NCI-H446 treated with DMSO at 0.1 percent for 48 hours (cell line): ENCODE measurements around the gene AKAP9.
"Not testable (repeated sequence)": the region's sequence is repeated elsewhere in the genome, so short reads cannot be mapped to it uniquely, and the experiment has no call there.

ENCODE experiments used
- DNase-seq: peaks from one replicate; lab custom pipeline; 2025; lab: John Stamatoyannopoulos, UW

AKAP9 gene

GRCh38 chr7:92134271-92135051 lies 193.8 kb downstream of the AKAP9 start, which contains the start of gene CYP51A1:
Gene CYP51A1, minus strand, starts transcription at chr7:92134477. Its CDS starts 113 bp downstream, at chr7:92134364.
- DNase-seq: peak; percentile 87

- DNase-seq: no peak
Measured at GRCh38 chr7:92135052-92135889, 194.6 kb downstream of the AKAP9 start.

DNA sequence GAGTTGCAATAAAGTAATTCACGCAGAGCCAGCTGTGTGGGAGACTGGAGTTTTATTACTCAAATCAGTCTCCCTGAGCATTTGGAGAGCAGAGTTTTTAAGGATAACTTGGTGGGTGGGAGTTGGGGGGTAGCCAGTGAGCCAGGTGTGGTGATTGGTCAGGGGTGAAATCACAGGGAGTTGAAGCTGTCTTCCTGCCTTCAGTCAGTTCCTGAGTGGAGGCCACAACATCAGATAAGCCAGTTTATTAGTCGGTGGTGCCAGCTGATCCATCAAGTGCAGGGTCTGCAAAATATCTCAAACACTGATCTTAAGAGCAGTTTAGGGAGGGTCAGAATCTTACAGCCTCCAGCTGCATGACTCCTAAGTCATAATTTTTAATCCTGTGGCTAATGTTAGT lies 196.9 kb downstream of the AKAP9 start:
- no peak for DNase-seq

- DNase-seq: no peak
Measured at GRCh38 chr7:92141161-92141560, 200.5 kb downstream of the AKAP9 start.

DNA sequence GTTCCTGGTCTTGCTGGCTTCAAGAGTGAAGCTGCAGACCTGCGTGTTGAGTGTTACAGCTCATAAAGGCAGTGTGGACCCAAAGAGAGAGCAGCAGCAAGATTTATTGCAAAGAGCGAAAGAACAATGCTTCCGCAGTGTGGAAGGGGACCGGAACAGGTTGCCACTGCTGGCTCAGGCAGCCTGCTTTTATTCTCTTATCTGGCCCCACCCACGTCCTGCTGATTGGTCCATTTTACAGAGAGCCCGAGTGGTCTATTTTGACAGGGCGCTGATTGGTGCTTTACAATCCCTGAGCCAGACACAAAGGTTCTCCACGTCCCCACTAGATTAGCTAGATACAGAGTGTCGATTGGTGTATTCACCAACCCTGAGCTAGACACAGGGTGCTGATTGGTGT lies 202.1 kb downstream of the AKAP9 start:
- DNase-seq: not testable (repeated sequence)

- DNase-seq: not testable (repeated sequence)
Measured at GRCh38 chr7:92143192-92143880, 202.7 kb downstream of the AKAP9 start.

GRCh38 chr7:92149736-92150239 lies 209.1 kb downstream of the AKAP9 start:
- DNase-seq: no peak

DNA sequence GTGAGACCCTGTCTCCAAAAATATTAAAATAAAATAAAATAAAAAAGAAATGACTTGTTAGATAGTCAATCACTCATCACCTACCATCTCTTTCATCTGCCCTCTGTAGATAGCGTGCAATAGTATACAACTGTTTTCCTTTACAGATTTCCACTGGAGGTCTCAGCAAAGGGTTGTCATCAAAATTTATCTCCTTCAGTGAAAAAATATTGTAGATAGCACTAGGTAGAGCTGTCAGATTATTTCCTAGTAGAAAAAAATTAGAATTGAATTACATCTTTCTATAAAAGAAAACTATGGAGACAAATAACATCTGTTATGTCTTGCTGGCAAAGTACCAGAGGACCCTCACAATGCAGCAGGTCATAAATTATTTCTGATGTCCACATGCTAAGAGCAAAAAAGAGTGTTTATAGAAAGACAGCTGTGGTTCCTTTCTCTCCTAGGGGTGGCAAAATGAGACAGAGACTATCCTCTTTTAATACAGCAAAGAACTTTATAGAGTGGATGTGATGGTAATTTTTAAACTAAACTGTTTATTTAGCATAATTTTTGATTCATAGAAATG lies 209.9 kb downstream of the AKAP9 start:
- no peak for DNase-seq

- no peak for DNase-seq
Measured at GRCh38 chr7:92155108-92155739, 214.6 kb downstream of the AKAP9 start.

DNA sequence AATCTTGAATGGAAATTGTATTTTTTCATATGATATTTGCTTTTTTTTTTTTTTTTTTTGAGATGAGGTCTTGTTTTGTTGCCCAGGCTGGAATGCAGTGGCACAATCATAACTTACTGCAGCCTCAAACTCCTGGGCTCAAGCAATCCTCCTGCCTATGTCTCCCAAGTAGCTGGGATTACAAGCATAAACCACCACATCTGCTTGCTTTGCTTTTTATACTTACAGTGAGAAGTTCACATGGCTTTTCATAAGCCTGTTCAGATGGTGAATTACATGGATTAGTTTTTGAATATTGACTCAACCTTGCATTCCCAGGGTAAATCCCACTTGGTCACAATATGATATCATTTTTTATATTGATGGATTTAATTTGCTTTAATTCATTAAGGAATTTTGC lies 216.3 kb downstream of the AKAP9 start:
- no peak for DNase-seq

- DNase-seq: no peak
Measured at GRCh38 chr7:92158660-92159575, 218.3 kb downstream of the AKAP9 start.
